HG03469 (cell line): ENCODE data around the gene OGFOD2.
"Not testable (repeated sequence)": the region's sequence is repeated elsewhere in the genome, so short reads cannot be mapped to it uniquely, and the experiment has no call there.

ENCODE experiments used
- ATAC-seq: cut with Tn5 transposase; IDR thresholded peaks from one replicate; pipeline ENCODE4 v1.9.1; 2021; ENCODE audit warnings: mild to moderate bottlenecking, moderate library complexity, moderate number of reproducible peaks; ENCODE audit not compliant: unreplicated experiment

OGFOD2 gene

GRCh38 chr12:122974892-122975789 is at the start of gene OGFOD2:
Gene OGFOD2, plus strand, starts transcription at chr12:122975244. Its CDS starts 8 bp downstream, at chr12:122975252.
- peak; percentile 43 for ATAC-seq

GRCh38 chr12:122927756-122928403 is 47.2 kb upstream of the OGFOD2 start:
- no peak for ATAC-seq

GRCh38 chr12:122928404-122929147 is 46.5 kb upstream of the OGFOD2 start:
- no peak for ATAC-seq

- ATAC-seq = no peak
These were observed 45.9 kb upstream of the OGFOD2 start for GRCh38 chr12:122929148-122929538.

GRCh38 chr12:122929812-122930211 is 45.2 kb upstream of the OGFOD2 start:
- no peak for ATAC-seq

- no peak for ATAC-seq
These were observed 42.8 kb upstream of the OGFOD2 start for GRCh38 chr12:122932207-122932606.

- no peak for ATAC-seq
These were observed 40.3 kb upstream of the OGFOD2 start for GRCh38 chr12:122934722-122935121.

- no peak for ATAC-seq
These were observed 39.7 kb upstream of the OGFOD2 start for GRCh38 chr12:122935318-122935717.

- ATAC-seq = no peak
These were observed 37.4 kb upstream of the OGFOD2 start for GRCh38 chr12:122937622-122938091.

- no peak for ATAC-seq
These were observed 35.9 kb upstream of the OGFOD2 start for GRCh38 chr12:122939125-122939524.

GRCh38 chr12:122941351-122941750 is 33.7 kb upstream of the OGFOD2 start:
- ATAC-seq = not testable (repeated sequence)

- no peak for ATAC-seq
These were observed 32.4 kb upstream of the OGFOD2 start for GRCh38 chr12:122942637-122943036.

GRCh38 chr12:122943196-122943595 is 31.8 kb upstream of the OGFOD2 start:
- ATAC-seq = no peak

- no peak for ATAC-seq
These were observed 30.1 kb upstream of the OGFOD2 start for GRCh38 chr12:122944605-122945592.

GRCh38 chr12:122946690-122947341 is 28.2 kb upstream of the OGFOD2 start:
- ATAC-seq = peak; percentile 53

GRCh38 chr12:122947352-122947792 is 27.7 kb upstream of the OGFOD2 start:
- ATAC-seq = no peak

GRCh38 chr12:122948605-122949004 is 26.4 kb upstream of the OGFOD2 start:
- no peak for ATAC-seq

- ATAC-seq = no peak
These were observed 25.6 kb upstream of the OGFOD2 start for GRCh38 chr12:122949405-122949804.
